Hippocampal formation (tissue), 2 donors: ENCODE measurements around the gene MCTP2.
A peak's percentile ranks its signal among the peaks of the same experiment; 100 is the strongest.

Experiments used
- DNase-seq, 2 donors: peaks; one replicate each; lab custom pipeline; 2025; lab: John Stamatoyannopoulos, UW

The MCTP2 gene

GRCh38 chr15:94305133-94305532, 73.8 kb downstream of the MCTP2 start:
- no peak for DNase-seq

- no peak for DNase-seq
Measured at GRCh38 chr15:94306700-94307650, 75.6 kb downstream of the MCTP2 start.

DNA sequence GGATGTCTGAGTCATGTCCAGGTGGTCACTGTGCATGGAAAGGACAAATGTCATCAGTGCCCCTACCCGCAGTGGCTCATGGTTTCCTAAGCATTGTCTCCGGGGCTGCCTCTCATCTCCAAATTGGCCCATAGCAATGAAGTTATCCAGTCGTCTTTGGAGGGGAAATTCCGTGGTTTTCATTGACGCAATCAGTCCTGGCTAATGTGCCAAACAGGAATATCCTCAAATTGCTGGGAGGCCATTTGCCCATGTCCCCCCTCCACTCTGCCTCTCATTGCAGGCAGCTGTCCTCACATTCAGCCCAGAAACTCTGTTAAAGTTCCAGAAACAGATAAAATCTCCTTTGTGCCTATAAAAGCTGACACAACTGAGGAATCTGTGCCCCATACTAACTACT, 81.6 kb downstream of the MCTP2 start:
- DNase-seq, result no peak

DNA sequence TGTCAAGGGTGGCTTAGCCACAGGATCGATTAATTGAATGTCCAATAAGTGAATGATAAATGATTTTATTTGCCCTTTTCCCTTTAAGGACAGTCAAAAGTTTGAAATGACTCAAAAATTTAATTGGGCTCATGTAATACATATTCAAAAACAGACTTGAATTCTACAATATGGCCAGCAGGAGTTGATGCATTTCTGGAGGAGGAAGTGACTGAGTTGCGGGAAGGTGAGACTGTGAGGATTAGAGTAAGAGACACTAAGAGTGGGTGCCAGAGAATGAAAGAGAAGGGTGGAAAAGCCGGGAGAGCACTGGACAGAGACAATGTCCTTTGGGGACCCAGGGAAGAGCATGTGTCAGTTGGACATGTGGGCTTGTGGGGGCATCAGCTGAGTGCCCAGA, 83.3 kb downstream of the MCTP2 start:
- DNase-seq, result no peak

DNA sequence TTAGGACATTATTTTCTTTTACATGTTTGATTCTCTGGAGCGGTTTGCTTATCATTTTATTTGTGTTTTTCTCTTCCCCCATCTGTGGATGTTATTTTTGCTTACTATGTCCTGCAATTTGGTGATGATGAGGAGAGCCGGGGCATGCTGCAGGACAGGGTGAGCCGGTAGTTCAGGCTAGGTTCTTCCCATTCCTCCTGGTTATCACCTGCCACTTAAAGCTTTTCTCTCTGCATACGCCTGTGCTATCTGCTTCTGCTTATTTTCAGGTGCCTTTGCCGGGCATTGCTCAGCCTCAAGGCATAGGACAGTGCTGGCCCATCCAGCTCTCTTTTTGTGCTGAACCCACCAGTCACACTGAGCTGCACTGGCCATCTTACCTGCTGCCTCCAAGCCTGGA, 85.8 kb downstream of the MCTP2 start:
- DNase-seq, result no peak

DNA sequence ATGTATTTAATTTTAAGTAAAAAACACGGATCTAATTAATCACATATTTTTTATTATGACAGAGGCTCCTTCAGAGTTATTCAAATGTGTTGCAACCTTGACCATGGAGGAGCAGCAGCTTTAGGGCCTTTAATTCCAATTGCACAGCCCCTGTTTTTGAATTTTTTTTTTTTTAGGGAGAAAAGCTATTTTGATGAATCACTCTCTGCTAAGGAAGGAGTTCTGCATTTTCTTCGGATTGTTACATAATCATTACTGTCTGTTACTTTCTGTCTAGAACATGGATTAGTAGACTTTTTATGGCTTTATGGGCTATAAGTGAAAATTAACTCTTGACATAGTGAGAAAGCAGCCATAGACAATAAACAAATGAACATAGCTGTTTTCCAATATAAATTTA, 90.8 kb downstream of the MCTP2 start:
- no peak for DNase-seq

DNA sequence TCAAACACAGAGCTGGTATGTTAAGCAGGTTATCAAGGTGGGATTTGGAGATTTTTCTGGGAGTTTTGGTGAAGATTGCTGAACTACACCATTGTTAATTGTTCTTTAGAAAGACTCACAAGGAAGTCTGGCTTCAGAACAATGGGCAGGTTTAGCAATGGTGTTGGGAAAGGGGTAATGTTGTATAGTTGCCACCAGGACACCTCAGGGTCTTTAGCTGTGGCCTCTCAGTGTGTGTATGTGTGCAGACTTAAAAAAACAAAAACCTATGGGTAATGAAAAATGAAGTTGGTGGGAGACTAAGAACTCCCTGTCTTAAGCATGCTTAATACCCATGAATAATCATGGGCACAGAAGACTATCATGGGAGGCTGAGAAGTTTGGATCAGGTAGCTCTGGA, 91.7 kb downstream of the MCTP2 start:
- DNase-seq, result no peak

DNA sequence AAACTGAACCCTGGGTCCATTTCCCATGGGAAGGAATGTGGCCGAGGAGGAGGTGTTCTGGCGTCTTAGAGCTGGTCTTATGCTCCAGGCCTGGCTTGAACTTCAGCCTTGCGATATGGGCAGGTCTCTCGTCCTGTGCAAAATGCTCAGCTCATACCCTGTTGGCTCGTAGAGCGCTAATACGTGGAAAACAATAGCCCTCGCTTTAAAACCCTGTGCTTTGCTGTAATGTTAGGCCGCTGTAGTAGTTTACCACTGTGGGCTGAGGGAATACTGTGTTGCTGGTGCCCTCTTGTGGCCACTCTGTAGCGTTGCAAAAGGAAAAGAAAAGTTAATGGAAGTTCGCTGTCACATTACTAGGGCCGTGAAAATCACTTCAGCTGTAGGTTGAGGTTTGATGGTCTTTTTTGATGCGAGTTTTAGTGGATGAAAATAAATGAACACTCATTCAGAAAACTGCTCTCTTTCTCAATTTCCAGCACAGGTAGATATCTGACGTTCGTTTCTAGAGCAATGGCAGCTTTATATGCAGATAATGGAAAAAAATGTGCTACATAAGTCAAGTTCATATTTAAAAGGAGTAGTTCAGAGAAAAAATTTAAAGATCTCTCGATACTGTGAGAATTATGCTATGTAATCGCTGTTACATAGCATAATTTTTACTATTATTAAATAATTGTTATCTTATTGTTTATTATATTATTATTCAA, 92.9 kb downstream of the MCTP2 start:
- DNase-seq, result peak; percentile 10 to 71

DNA sequence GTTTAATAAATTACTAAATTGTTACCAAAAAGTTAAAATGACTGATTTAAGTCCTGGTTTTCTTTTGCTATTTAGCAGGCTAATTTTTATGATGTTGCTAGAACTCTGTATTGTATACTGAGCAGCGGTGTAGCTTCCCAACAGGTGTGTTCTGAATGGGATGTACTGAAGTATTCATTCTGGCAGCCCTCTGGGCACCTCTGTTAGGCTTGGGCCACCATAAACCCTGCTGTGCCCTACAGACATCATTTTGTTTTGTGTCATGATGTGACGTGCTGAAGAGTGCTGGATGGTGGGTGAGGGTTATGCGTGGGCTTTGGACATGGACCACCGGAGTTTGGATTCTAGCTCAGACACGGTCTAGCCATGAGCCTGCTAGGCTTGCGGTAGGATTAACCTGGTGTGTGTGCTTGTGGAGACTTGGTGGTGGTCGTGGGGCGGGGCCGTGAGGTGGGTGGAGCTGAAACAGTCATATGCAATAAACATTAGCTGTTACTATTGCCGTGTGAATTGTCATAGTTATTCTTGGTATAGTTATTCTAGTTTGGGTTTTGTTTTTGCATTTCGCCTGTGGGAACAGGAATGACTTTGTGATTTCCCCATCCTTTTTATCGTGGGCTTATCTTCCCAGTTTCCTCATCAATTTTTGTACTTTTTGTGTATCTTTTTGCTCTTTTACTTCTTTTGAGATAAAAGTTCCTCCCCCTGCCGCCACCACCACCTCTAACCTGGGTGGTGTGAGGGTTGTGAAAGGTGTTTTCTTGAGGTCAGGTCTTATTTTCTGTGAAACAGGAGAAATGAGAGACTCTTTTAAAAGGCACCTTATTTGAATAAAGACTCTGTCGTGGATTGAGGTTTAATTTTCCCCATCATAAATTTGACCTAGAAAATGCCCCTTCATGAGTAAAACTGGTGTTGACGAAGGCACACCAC, 93.7 kb downstream of the MCTP2 start:
- no peak for DNase-seq

GRCh38 chr15:94327356-94327936, 96.1 kb downstream of the MCTP2 start:
- DNase-seq, result no peak

DNA sequence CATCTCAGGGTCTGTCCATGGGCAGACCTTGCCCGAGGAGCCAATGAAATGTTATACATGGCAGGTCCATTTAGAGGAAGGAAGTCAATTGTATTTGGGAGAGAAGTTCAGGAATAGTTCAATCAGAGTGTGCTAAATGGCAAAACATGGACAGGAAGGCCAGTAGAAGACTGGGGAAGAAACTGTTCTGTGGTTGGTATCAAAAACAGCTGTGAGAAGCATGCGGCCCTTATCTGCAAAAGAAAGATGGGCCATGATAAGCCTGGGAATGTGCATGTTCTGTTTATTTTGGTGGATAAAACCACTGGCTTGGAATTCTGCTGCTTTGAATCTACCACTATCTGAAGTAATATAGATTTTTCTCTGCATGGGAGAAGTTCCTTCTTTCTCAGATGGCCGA, 100.4 kb downstream of the MCTP2 start:
- DNase-seq, result no peak

DNA sequence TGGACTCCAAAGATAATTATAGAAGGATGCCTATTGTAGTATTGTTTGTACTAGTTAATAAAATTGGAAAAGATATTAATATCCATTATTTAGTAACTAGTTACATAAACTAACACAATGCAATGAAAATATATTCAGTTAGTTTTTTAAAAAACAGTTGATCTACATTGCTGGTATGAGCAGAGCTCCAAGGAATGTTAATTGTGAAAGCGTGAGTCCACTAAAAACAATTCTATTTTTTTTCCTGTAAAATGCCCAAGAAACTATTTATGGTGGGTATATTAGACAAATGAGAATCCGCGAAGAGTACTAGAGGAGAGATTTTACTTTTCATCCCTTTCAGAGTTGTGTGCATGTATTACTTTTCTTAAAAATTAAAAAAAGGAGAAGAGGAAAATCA, 104.3 kb downstream of the MCTP2 start:
- DNase-seq, result no peak

GRCh38 chr15:94336817-94337467, 105.6 kb downstream of the MCTP2 start:
- DNase-seq, result no peak

DNA sequence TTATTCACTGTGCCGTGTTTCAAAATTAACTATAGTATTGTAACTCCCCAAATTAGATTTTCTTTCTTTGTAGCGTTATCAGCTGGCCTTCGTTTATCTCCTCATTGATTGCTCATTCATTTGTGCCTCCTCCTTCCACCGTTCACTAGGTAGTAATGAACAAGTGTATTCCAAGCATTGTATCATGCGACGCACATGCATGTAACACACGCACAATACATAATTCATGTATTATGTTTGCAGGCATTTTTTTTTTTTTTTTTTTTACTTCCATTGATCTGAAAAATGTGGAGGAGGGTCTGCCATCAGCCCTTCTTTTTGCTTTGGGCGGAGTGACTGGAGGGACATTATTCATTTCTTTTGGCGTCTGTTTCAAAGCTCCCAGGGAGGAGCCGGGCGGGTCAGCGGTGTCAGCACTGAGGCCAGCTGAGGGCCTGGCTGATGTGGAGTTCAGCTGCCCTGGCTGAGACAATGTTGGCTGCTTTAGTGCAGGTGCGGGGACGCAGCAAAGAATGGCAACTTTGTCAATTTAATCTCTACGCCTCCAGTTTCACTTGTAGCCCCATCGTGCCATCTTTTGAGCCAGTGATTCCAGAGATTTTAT, 107.0 kb downstream of the MCTP2 start:
- no peak for DNase-seq

- no peak for DNase-seq
Measured at GRCh38 chr15:94346282-94346681, 114.9 kb downstream of the MCTP2 start.

GRCh38 chr15:94348084-94348483, 116.7 kb downstream of the MCTP2 start:
- no peak for DNase-seq

DNA sequence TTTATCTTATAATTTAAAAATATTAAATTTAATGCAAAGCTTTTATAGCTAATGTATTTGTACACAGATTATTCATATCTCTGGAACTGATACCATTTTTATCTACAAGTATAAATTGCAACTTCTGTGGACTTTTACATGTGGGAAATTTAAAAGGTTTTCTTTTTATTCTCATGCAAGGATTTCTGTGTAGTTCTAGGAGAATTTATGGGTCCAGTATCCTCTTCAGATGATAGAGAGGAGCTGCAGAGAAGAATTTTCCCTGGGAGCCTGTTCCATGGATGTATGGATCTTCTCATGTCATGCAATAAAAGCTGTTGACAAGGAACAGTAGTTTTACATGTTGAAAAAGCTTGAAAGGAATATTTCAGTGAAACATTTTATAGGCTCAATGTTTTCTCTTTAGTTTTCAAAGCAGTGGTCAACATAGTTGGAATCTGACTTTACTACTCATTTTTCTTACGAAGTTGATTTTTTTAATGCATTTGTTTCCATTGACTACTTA, 119.7 kb downstream of the MCTP2 start:
- DNase-seq, result no peak

- no peak for DNase-seq
Measured at GRCh38 chr15:94352636-94353487, 121.5 kb downstream of the MCTP2 start.

DNA sequence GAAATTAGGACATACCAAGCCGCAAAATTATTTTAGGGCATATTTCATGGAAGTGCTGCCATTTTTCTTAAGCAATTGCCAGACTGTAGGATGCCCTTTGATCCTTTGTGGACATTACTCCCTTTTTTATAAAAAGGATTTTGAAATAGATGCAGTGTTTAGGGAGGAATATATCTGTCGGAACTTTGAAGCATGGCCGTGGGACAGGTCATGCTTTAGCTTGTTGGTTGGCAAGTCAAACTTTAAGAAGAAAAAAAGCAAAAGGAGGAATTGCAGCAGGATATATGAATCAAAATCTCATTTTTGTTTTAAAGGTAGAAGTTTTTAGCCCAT, 122.1 kb downstream of the MCTP2 start:
- DNase-seq, result no peak

DNA sequence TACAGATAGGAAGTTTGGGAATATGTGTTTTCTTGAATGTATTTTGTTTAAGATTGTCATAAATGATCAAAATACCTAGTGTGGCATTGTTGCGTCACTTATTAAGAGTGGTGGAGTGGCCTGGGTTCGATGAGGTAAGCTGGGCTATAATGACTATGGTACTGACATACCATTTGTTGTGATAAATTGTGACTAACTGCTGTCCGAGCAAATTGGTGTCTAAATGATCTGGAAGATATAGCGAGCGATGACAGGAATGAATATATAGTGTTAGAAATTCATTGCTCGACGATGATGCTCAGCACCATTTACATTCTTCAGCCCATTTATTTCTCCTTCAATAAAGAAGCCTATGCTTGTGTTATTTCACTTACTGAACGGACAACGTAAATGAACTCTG, 123.3 kb downstream of the MCTP2 start:
- no peak for DNase-seq
